Measurements from ENCODE around the gene LRFN4. TPM values are rescaled to one million over a fixed set of nuclear protein-coding genes. Genes with fewer than 3 reads are reported as not detected.

Gene LRFN4
- polyA plus RNA-seq, 3 donors = 1.0 to 7.7 (median 1.7) TPM

DNA sequence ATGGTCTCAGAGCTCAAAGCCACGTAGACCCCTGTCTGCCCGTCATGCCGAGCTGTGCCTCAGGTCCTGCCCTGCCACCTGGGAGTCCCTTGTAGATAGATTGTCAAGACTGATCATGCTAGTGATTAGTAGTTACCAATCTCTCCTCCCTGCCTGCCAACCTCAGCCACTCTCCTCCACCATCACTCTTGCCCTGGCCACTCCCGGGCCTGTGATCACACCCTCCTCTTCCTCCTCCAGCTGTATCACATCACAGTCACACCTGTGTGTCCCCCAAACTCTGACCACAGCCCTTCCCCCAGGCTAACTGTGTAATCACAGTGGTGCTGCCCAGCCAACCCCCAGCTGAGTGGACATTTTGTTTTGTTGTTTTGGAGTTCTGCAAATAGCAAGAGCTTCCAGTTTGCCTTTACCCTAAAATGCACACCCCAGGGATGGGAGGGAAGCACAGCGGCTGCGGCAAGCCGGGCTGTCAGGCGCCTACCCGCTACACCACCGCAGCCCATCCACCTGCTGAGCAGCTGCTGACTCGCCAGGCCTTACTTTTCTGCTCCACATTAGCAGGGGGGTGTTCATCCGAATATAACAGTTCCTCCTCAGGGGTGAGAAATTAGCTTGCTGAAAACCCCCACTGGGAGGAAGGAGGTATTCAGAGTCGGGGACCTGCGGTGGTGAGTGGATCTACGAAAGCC is 45.8 kb downstream of the LRFN4 start:
- no peak for DNase-seq
- Mint-ChIP-seq H3K4me3 (no peak overlapping the region), H3K9me3 (no peaks in the 10 kb centered on the region), H3K36me3 (no peaks in the 10 kb centered on the region), H3K27me3 (ENCODE audit: low read depth in 3 of 3) (peaks cover 2 to 17% (median 9%) of the 10 kb centered on the region in 3 donors), H3K4me1 (no peaks in the 10 kb centered on the region), H3K27ac (peak overlapping the region in 1 of 7 donors; percentile 33)
- H3K9me3 ChIP-seq (replicated peaks in 1 of 2; ENCODE audit: control insufficient read depth in 1 of 2, insufficient read depth in 1 of 2, low read length in 2 of 2) = no peaks in the 10 kb centered on the region
- H3K4me3 ChIP-seq (replicated peaks in 1 of 3; ENCODE audit: low read depth in 2 of 3, low read length in 3 of 3) = no peak overlapping the region
- H3K4me1 ChIP-seq (ENCODE audit: control insufficient read depth in 1 of 2, insufficient read depth in 2 of 2, low read length in 2 of 2) = no peaks in the 10 kb centered on the region
- intact Hi-C loops (cut with micrococcal nuclease) = no loop called here
- no peaks in the 10 kb centered on the region for H3K27me3 ChIP-seq (ENCODE audit: control insufficient read depth in 2 of 2, insufficient read depth in 2 of 2, low read length in 2 of 2)
- H3K27ac ChIP-seq (ENCODE audit: low read depth in 1 of 2, low read length in 2 of 2) = no peak overlapping the region
- TF ChIP-seq, protein P1, sequence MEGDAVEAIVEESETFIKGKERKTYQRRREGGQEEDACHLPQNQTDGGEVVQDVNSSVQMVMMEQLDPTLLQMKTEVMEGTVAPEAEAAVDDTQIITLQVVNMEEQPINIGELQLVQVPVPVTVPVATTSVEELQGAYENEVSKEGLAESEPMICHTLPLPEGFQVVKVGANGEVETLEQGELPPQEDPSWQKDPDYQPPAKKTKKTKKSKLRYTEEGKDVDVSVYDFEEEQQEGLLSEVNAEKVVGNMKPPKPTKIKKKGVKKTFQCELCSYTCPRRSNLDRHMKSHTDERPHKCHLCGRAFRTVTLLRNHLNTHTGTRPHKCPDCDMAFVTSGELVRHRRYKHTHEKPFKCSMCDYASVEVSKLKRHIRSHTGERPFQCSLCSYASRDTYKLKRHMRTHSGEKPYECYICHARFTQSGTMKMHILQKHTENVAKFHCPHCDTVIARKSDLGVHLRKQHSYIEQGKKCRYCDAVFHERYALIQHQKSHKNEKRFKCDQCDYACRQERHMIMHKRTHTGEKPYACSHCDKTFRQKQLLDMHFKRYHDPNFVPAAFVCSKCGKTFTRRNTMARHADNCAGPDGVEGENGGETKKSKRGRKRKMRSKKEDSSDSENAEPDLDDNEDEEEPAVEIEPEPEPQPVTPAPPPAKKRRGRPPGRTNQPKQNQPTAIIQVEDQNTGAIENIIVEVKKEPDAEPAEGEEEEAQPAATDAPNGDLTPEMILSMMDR (IDR thresholded peaks at IDR 0.05) = no peak
- H2AFZ ChIP-seq (ENCODE audit: insufficient read depth, low read depth, low read length, poor library complexity, severe bottlenecking) = no peak overlapping the region
- WGBS (ENCODE audit: insufficient coverage) = 96% methylated on average over 8 of the region's 15 CpGs
- H4K20me1 ChIP-seq (ENCODE audit: insufficient read depth, low read length) = no peaks in the 10 kb centered on the region
- H3K4me2 ChIP-seq (replicated peaks; ENCODE audit: extremely low read depth, low read length, poor library complexity, severe bottlenecking) = no peak overlapping the region
- H3K36me3 ChIP-seq (replicated peaks in 1 of 2; ENCODE audit: control insufficient read depth in 1 of 2, insufficient read depth in 2 of 2, low read length in 2 of 2) = no peaks in the 10 kb centered on the region
- H3K9ac ChIP-seq (ENCODE audit: insufficient read depth, low read length, poor library complexity, severe bottlenecking) = no peak overlapping the region
- no peaks in the 10 kb centered on the region for H3K79me2 ChIP-seq (ENCODE audit: insufficient read depth, low read length)

DNA sequence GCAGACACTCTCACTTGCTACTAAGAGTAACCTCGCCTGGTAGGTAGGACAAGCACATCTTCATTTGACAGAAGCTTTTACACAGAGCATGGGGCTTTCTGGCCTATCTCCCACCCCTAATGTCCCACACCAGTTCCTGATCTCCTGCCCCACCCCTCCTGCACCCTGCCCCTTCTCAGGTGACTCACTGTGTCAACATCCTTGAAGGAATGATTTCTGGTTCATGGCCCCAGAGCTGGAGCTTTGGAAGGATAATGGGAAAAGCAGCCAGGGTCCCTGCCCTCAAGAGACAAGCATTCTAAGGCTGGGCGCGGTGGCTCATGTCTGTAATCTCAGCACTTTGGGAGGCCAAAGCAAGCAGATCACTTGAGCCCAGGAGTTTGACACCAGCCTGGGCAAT is 47.2 kb downstream of the LRFN4 start:
- H3K27me3 Mint-ChIP-seq (ENCODE audit: low read depth in 3 of 3) = peaks cover 2 to 17% (median 9%) of the 10 kb centered on the region in 3 donors
- H3K4me3 Mint-ChIP-seq = no peak overlapping the region
- no peak overlapping the region for H2AFZ ChIP-seq (ENCODE audit: insufficient read depth, low read depth, low read length, poor library complexity, severe bottlenecking)
- no peaks in the 10 kb centered on the region for H3K9me3 ChIP-seq (replicated peaks in 1 of 2; ENCODE audit: control insufficient read depth in 1 of 2, insufficient read depth in 1 of 2, low read length in 2 of 2)
- DNase-seq = no peak
- no peak overlapping the region for H3K27ac ChIP-seq (ENCODE audit: low read depth in 1 of 2, low read length in 2 of 2)
- no peak overlapping the region for H3K4me2 ChIP-seq (replicated peaks; ENCODE audit: extremely low read depth, low read length, poor library complexity, severe bottlenecking)
- H3K79me2 ChIP-seq (ENCODE audit: insufficient read depth, low read length) = no peaks in the 10 kb centered on the region
- no peaks in the 10 kb centered on the region for H3K27me3 ChIP-seq (ENCODE audit: control insufficient read depth in 2 of 2, insufficient read depth in 2 of 2, low read length in 2 of 2)
- WGBS (ENCODE audit: insufficient coverage) = 96% methylated on average over 3 of the region's 3 CpGs
- H3K36me3 Mint-ChIP-seq = no peaks in the 10 kb centered on the region
- no peaks in the 10 kb centered on the region for H3K4me1 Mint-ChIP-seq
- H3K36me3 ChIP-seq (replicated peaks in 1 of 2; ENCODE audit: control insufficient read depth in 1 of 2, insufficient read depth in 2 of 2, low read length in 2 of 2) = no peaks in the 10 kb centered on the region
- H3K9me3 Mint-ChIP-seq = no peaks in the 10 kb centered on the region
- no peak overlapping the region for H3K4me3 ChIP-seq (replicated peaks in 1 of 3; ENCODE audit: low read depth in 2 of 3, low read length in 3 of 3)
- H3K27ac Mint-ChIP-seq = no peak overlapping the region
- H3K4me1 ChIP-seq (ENCODE audit: control insufficient read depth in 1 of 2, insufficient read depth in 2 of 2, low read length in 2 of 2) = no peaks in the 10 kb centered on the region
- H3K9ac ChIP-seq (ENCODE audit: insufficient read depth, low read length, poor library complexity, severe bottlenecking) = no peak overlapping the region
- intact Hi-C loops (cut with micrococcal nuclease) = no loop called here
- no peaks in the 10 kb centered on the region for H4K20me1 ChIP-seq (ENCODE audit: insufficient read depth, low read length)
- TF ChIP-seq, protein P1 (IDR thresholded peaks at IDR 0.05) = no peak
